ENCODE measurements around the gene PRAMEF6. TPM values are rescaled to one million over a fixed set of nuclear protein-coding genes. Genes with fewer than 3 reads are reported as not detected.
"Not testable (repeated sequence)": the region's sequence is repeated elsewhere in the genome, so short reads cannot be mapped to it uniquely, and the experiment has no call there.

The PRAMEF6 gene
- polyA plus RNA-seq, 3 donors = not detected

- H3K4me1 ChIP-seq (ENCODE audit: control insufficient read depth in 1 of 2, insufficient read depth in 2 of 2, low read length in 2 of 2); H3K4me2 ChIP-seq (replicated peaks; ENCODE audit: extremely low read depth, low read length, poor library complexity, severe bottlenecking); intact Hi-C loops (cut with micrococcal nuclease); H3K79me2 ChIP-seq (ENCODE audit: insufficient read depth, low read length); H4K20me1 ChIP-seq (ENCODE audit: insufficient read depth, low read length); H3K27ac ChIP-seq (ENCODE audit: low read depth in 1 of 2, low read length in 2 of 2); H3K27me3 ChIP-seq (ENCODE audit: control insufficient read depth in 2 of 2, insufficient read depth in 2 of 2, low read length in 2 of 2); H3K9ac ChIP-seq (ENCODE audit: insufficient read depth, low read length, poor library complexity, severe bottlenecking); H2AFZ ChIP-seq (ENCODE audit: insufficient read depth, low read depth, low read length, poor library complexity, severe bottlenecking); DNase-seq; H3K27me3 Mint-ChIP-seq (ENCODE audit: low read depth in 3 of 3); H3K27ac Mint-ChIP-seq; H3K9me3 ChIP-seq (replicated peaks in 1 of 2; ENCODE audit: control insufficient read depth in 1 of 2, insufficient read depth in 1 of 2, low read length in 2 of 2); H3K4me3 ChIP-seq (replicated peaks in 1 of 3; ENCODE audit: low read depth in 2 of 3, low read length in 3 of 3); H3K36me3 ChIP-seq (replicated peaks in 1 of 2; ENCODE audit: control insufficient read depth in 1 of 2, insufficient read depth in 2 of 2, low read length in 2 of 2); H3K4me3 Mint-ChIP-seq; H3K36me3 Mint-ChIP-seq; H3K4me1 Mint-ChIP-seq; H3K9me3 Mint-ChIP-seq: not testable (repeated sequence)
- no CpG with 5 or more reads among the region's 5 CpGs for WGBS (ENCODE audit: insufficient coverage)
These were observed 43.4 kb downstream of the PRAMEF6 start for GRCh38 chr1:12903793-12904572.

- H3K79me2 ChIP-seq (ENCODE audit: insufficient read depth, low read length); H3K9ac ChIP-seq (ENCODE audit: insufficient read depth, low read length, poor library complexity, severe bottlenecking); H3K4me3 Mint-ChIP-seq; H3K36me3 Mint-ChIP-seq; H3K4me3 ChIP-seq (replicated peaks in 1 of 3; ENCODE audit: low read depth in 2 of 3, low read length in 3 of 3); H3K4me1 Mint-ChIP-seq; DNase-seq; H3K9me3 ChIP-seq (replicated peaks in 1 of 2; ENCODE audit: control insufficient read depth in 1 of 2, insufficient read depth in 1 of 2, low read length in 2 of 2); H2AFZ ChIP-seq (ENCODE audit: insufficient read depth, low read depth, low read length, poor library complexity, severe bottlenecking); intact Hi-C loops (cut with micrococcal nuclease); H3K4me2 ChIP-seq (replicated peaks; ENCODE audit: extremely low read depth, low read length, poor library complexity, severe bottlenecking); H3K4me1 ChIP-seq (ENCODE audit: control insufficient read depth in 1 of 2, insufficient read depth in 2 of 2, low read length in 2 of 2); H3K27ac Mint-ChIP-seq; H3K9me3 Mint-ChIP-seq; H3K27me3 ChIP-seq (ENCODE audit: control insufficient read depth in 2 of 2, insufficient read depth in 2 of 2, low read length in 2 of 2); H4K20me1 ChIP-seq (ENCODE audit: insufficient read depth, low read length); H3K36me3 ChIP-seq (replicated peaks in 1 of 2; ENCODE audit: control insufficient read depth in 1 of 2, insufficient read depth in 2 of 2, low read length in 2 of 2); H3K27ac ChIP-seq (ENCODE audit: low read depth in 1 of 2, low read length in 2 of 2); H3K27me3 Mint-ChIP-seq (ENCODE audit: low read depth in 3 of 3): not testable (repeated sequence)
These were observed 48.2 kb downstream of the PRAMEF6 start for GRCh38 chr1:12899186-12899585.

GRCh38 chr1:12898170-12898569 is 49.2 kb downstream of the PRAMEF6 start, which contains the start of gene PRAMEF10:
TSS of gene PRAMEF10 (minus strand) at chr1:12898270. CDS start at chr1:12895847, 2,423 bp downstream.
- H3K4me3 ChIP-seq (replicated peaks in 1 of 3; ENCODE audit: low read depth in 2 of 3, low read length in 3 of 3); H3K36me3 Mint-ChIP-seq; H3K4me1 ChIP-seq (ENCODE audit: control insufficient read depth in 1 of 2, insufficient read depth in 2 of 2, low read length in 2 of 2); H3K9me3 ChIP-seq (replicated peaks in 1 of 2; ENCODE audit: control insufficient read depth in 1 of 2, insufficient read depth in 1 of 2, low read length in 2 of 2); H3K4me1 Mint-ChIP-seq; H3K4me3 Mint-ChIP-seq; H3K27ac Mint-ChIP-seq; H3K79me2 ChIP-seq (ENCODE audit: insufficient read depth, low read length); H3K9ac ChIP-seq (ENCODE audit: insufficient read depth, low read length, poor library complexity, severe bottlenecking); H3K36me3 ChIP-seq (replicated peaks in 1 of 2; ENCODE audit: control insufficient read depth in 1 of 2, insufficient read depth in 2 of 2, low read length in 2 of 2); H3K4me2 ChIP-seq (replicated peaks; ENCODE audit: extremely low read depth, low read length, poor library complexity, severe bottlenecking); H4K20me1 ChIP-seq (ENCODE audit: insufficient read depth, low read length); intact Hi-C loops (cut with micrococcal nuclease); H3K27me3 Mint-ChIP-seq (ENCODE audit: low read depth in 3 of 3); H3K27ac ChIP-seq (ENCODE audit: low read depth in 1 of 2, low read length in 2 of 2); H3K9me3 Mint-ChIP-seq; H2AFZ ChIP-seq (ENCODE audit: insufficient read depth, low read depth, low read length, poor library complexity, severe bottlenecking); DNase-seq; H3K27me3 ChIP-seq (ENCODE audit: control insufficient read depth in 2 of 2, insufficient read depth in 2 of 2, low read length in 2 of 2): not testable (repeated sequence)
- no CpG with 5 or more reads among the region's 1 CpG for WGBS (ENCODE audit: insufficient coverage)

Small RNAs within 50 kb of the gene (small RNA-seq; reads per million reads assigned to genes)
- not detected for gene RNU6-1072P (ENCODE audit: insufficient read length, low read depth)

Other genes with a start within 250 kb of the PRAMEF6 start
- not detected for gene AADACL3, start 231.5 kb downstream of the PRAMEF6 start, polyA plus RNA-seq
- not detected for gene CFAP107, start 201.4 kb downstream of the PRAMEF6 start, polyA plus RNA-seq
- not detected for gene PRAMEF12, start 173.8 kb downstream of the PRAMEF6 start, polyA plus RNA-seq
- gene PRAMEF1, start 156.2 kb downstream of the PRAMEF6 start, polyA plus RNA-seq = not detected
- not detected for gene PRAMEF11, start 116.2 kb downstream of the PRAMEF6 start, polyA plus RNA-seq
- gene HNRNPCL1, start 98.9 kb downstream of the PRAMEF6 start, polyA plus RNA-seq = not detected
- gene PRAMEF2, start 90.5 kb downstream of the PRAMEF6 start, polyA plus RNA-seq = not detected
- gene PRAMEF4, start 61.4 kb downstream of the PRAMEF6 start, polyA plus RNA-seq = not detected
- not detected for gene PRAMEF10, start 49.3 kb downstream of the PRAMEF6 start, polyA plus RNA-seq
- gene PRAMEF7, start 31.0 kb downstream of the PRAMEF6 start, polyA plus RNA-seq = not detected
- not detected for gene PRAMEF27, start 109.0 kb upstream of the PRAMEF6 start, polyA plus RNA-seq
- not detected for gene HNRNPCL3, start 113.2 kb upstream of the PRAMEF6 start, polyA plus RNA-seq
- not detected for gene PRAMEF25, start 123.2 kb upstream of the PRAMEF6 start, polyA plus RNA-seq
- gene HNRNPCL2, start 169.3 kb upstream of the PRAMEF6 start, polyA plus RNA-seq = not detected
- gene PRAMEF26, start 208.4 kb upstream of the PRAMEF6 start, polyA plus RNA-seq = not detected
- not detected for gene HNRNPCL4, start 218.1 kb upstream of the PRAMEF6 start, polyA plus RNA-seq
- not detected for gene PRAMEF9, start 224.3 kb upstream of the PRAMEF6 start, polyA plus RNA-seq